GM12875 (cell line): ENCODE measurements around the gene CD40.

Experiments
- H3K4me3 ChIP-seq: one replicate; pipeline ENCODE4 v1.5.1; 2011; ENCODE audit warnings: low read depth, low read length, control low read depth
- TF ChIP-seq, protein P1 (sequence below): IDR thresholded peaks from 2 replicates; pipeline ENCODE4 v1.5.1; 2011; ENCODE audit warnings: low read depth, mild to moderate bottlenecking, control low read depth, inconsistent platforms, low read length, moderate library complexity, borderline replicate concordance; ENCODE audit not compliant: insufficient read depth

Gene CD40

DNA sequence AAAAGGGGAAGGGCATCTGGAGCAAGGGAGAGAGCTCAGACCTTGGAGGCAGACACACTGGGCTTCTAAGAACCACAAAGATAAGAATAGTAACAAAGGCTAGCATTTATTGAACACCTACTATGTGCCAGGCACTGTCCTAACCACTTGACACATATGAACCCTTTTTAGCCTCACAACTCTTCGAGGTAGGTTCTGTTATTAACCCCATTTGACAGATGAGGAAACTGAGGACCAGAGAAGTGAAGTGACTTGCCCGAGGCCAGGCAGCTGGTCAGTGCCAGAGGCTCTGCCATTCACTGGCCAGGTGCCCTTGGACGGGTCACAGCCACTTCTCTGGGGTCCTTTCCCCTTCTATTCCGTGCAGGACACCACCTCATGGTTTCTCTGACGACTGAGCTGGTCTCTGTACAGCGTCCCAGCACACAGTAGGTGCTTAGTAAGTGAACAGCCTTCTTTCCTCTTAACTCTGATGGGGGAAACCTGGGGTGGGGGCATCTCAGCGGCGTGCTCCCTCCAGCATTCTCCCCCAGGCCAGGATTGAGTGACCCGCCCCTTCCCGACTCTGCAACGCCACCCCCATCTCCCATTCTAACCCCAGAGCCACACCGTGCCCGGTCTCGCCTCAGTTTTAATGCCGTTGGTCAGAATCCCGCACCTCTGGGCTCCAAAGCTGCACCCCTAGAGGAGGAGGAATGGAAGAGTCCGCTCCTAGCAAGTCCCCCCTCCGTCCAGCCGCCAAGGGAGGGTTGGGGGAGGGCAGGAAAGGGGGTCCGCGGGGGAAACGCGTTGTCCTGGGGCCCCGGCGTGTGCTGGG, 55.7 kb downstream of the CD40 start:
- TF ChIP-seq, protein P1, sequence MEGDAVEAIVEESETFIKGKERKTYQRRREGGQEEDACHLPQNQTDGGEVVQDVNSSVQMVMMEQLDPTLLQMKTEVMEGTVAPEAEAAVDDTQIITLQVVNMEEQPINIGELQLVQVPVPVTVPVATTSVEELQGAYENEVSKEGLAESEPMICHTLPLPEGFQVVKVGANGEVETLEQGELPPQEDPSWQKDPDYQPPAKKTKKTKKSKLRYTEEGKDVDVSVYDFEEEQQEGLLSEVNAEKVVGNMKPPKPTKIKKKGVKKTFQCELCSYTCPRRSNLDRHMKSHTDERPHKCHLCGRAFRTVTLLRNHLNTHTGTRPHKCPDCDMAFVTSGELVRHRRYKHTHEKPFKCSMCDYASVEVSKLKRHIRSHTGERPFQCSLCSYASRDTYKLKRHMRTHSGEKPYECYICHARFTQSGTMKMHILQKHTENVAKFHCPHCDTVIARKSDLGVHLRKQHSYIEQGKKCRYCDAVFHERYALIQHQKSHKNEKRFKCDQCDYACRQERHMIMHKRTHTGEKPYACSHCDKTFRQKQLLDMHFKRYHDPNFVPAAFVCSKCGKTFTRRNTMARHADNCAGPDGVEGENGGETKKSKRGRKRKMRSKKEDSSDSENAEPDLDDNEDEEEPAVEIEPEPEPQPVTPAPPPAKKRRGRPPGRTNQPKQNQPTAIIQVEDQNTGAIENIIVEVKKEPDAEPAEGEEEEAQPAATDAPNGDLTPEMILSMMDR: no peak
- H3K4me3 ChIP-seq: no peak overlapping the region

DNA sequence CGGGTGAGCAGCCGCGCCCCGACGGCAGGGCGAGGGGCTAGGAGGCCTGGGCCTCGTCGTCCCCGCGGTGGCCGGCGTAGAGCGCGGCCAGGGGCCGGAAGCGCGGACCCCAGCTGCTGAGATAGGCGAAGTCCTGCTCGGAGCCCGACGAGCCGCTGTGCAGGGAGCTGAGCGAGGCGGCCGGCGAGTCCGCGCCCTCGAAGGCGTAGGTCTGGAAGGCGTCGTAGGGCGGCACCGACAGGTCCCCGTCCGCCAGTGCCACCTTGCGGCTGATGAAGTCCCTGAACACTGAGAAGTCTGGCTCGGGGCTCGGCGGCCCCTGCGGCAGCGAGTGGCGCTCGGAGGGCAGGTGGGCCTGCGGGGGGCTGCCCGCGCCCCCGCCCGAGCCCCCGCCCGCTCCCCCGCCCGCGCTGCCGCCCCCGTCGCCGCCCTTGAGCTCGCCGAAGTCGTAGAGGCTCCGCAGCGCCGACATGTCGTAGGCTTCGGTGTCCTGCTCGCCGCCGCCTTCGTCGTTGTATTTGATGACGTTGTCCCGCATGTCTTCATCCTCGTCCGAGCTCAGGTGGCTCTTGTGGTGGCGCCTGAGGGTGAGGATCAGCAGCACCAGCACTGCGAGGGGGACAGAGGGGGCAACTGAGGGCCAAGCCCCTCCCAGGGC, 56.5 kb downstream of the CD40 start:
- TF ChIP-seq, protein P1: peak; percentile 77
- H3K4me3 ChIP-seq: no peak overlapping the region

GRCh38 chr20:46175127-46175494, 57.0 kb downstream of the CD40 start:
- no peak overlapping the region for H3K4me3 ChIP-seq

DNA sequence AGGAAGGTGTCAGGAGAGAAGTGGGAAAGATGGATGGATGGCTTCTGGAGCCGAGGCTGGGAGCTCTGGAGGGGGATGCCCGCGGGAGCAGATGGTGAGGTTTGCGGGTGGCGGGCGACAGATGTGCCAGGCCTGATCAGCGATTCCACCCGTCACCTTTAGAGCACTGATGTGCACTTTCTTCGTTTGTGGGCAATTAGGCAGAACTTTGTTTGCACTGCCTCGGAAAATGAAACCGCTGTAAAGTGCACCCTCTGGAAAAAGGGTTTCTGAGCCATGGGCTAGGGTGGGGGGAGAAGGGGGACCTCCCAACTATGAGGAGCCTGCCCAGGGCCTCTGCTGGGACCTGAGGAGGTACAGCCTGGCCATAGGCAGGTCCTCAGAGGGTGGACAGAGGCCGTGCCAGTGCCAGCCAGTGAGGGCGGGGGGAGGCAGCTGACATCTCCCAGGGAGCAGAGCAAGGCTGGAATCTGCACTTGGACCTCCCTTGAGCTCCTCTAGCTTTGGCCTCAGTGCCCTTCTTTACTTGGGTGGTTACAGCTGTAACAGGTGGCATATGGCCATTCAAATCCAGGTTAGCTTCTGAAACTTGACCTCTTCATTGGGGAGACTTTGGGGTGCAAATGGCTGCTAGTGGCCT, 58.7 kb downstream of the CD40 start:
- H3K4me3 ChIP-seq: no peak overlapping the region

More at GRCh38 chr20:46175127-46175494, 57.0 kb downstream of the CD40 start:
- TF ChIP-seq, protein P1: no peak

GRCh38 chr20:46177768-46178167, 59.7 kb downstream of the CD40 start:
- TF ChIP-seq, protein P1: no peak
- H3K4me3 ChIP-seq: no peak overlapping the region

More for the DNA sequence above, 58.7 kb downstream of the CD40 start:
- TF ChIP-seq, protein P1: no peak

DNA sequence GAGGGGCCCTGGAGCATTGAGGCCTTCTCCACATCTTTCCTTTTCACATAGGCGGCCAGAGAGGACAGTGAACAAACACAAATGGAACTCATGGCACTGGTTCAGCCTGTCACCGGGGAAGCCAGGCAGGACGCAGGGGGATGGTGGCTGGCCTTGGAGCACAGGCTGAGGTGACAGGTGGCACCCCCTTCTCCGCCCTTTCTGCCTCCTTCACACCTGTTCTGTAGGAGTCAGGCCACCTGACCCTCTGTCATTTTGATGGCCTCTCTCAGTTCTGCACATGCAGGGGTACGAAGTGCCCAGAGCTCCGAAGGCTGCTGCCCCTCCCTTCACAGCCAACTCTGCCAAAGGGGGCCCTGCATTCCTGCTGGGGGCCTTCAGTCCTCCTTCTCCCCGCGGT, 60.8 kb downstream of the CD40 start:
- no peak overlapping the region for H3K4me3 ChIP-seq
- TF ChIP-seq, protein P1: no peak
